ENCODE data around the gene SLC38A10.
"Not testable (repeated sequence)": the region's sequence is repeated elsewhere in the genome, so short reads cannot be mapped to it uniquely, and the experiment has no call there.

Gene SLC38A10

GRCh38 chr17:81310949-81311550, 15.9 kb upstream of the SLC38A10 start:
- DNase-seq, result no peak

GRCh38 chr17:81309859-81310839, 15.0 kb upstream of the SLC38A10 start:
- no peak for DNase-seq

GRCh38 chr17:81309140-81309858, 14.2 kb upstream of the SLC38A10 start:
- DNase-seq, result peak; percentile 54

GRCh38 chr17:81308784-81309139, 13.7 kb upstream of the SLC38A10 start:
- DNase-seq, result not testable (repeated sequence)

GRCh38 chr17:81307636-81308560, 12.8 kb upstream of the SLC38A10 start:
- no peak for DNase-seq

GRCh38 chr17:81306898-81307510, 11.9 kb upstream of the SLC38A10 start:
- no peak for DNase-seq

GRCh38 chr17:81306491-81306890, 11.4 kb upstream of the SLC38A10 start:
- DNase-seq, result no peak

- no peak for DNase-seq
Measured at GRCh38 chr17:81305051-81305630, 10.0 kb upstream of the SLC38A10 start.

GRCh38 chr17:81304196-81305015, 9.3 kb upstream of the SLC38A10 start:
- no peak for DNase-seq

- DNase-seq, result no peak
Measured at GRCh38 chr17:81303385-81303784, 8.3 kb upstream of the SLC38A10 start.

GRCh38 chr17:81302861-81303333, 7.8 kb upstream of the SLC38A10 start:
- no peak for DNase-seq

GRCh38 chr17:81302324-81302723, 7.2 kb upstream of the SLC38A10 start:
- no peak for DNase-seq

GRCh38 chr17:81301195-81302144, 6.4 kb upstream of the SLC38A10 start:
- DNase-seq, result no peak

GRCh38 chr17:81300586-81301155, 5.6 kb upstream of the SLC38A10 start:
- DNase-seq, result no peak

- DNase-seq, result no peak
Measured at GRCh38 chr17:81299846-81300585, 4.9 kb upstream of the SLC38A10 start.

- DNase-seq, result peak; percentile 51
Measured at GRCh38 chr17:81298991-81299738, 4.1 kb upstream of the SLC38A10 start.

GRCh38 chr17:81298325-81298990, 3.4 kb upstream of the SLC38A10 start:
- DNase-seq, result peak; percentile 51

All from NCI-H774 (cell line).